GM19324 (cell line): ENCODE measurements around the gene RNF112.
A peak's percentile ranks its signal among the peaks of the same experiment; 100 is the strongest.

ENCODE experiments used
- ATAC-seq: cut with Tn5 transposase; IDR thresholded peaks from one replicate; pipeline ENCODE4 v1.9.1; 2021; ENCODE audit warnings: mild to moderate bottlenecking, moderate library complexity; ENCODE audit not compliant: unreplicated experiment, low FRiP score

Gene RNF112

GRCh38 chr17:19410875-19411620 is at the start of gene RNF112:
Gene RNF112 (plus strand): TSS chr17:19411232. CDS start chr17:19411409, 177 bp downstream.
- ATAC-seq = no peak

- ATAC-seq = no peak
Observed at GRCh38 chr17:19361326-19361725, 49.7 kb upstream of the RNF112 start.

DNA sequence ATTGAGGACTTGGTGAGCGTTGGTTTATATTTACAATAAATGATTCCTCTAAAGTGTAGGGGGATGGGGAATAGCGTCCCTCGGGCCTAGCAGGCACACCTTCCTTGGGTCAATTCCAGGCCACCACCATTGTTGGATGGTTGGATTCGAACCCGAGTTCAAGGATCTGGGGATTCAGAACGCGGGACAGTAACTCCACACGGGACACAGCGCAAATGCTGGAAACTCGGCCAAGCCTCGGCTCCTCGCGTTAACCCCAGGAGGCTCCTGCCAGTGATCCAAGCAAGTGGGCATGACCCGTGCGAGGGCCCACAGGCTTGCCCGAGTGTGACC is 49.1 kb upstream of the RNF112 start:
- no peak for ATAC-seq

DNA sequence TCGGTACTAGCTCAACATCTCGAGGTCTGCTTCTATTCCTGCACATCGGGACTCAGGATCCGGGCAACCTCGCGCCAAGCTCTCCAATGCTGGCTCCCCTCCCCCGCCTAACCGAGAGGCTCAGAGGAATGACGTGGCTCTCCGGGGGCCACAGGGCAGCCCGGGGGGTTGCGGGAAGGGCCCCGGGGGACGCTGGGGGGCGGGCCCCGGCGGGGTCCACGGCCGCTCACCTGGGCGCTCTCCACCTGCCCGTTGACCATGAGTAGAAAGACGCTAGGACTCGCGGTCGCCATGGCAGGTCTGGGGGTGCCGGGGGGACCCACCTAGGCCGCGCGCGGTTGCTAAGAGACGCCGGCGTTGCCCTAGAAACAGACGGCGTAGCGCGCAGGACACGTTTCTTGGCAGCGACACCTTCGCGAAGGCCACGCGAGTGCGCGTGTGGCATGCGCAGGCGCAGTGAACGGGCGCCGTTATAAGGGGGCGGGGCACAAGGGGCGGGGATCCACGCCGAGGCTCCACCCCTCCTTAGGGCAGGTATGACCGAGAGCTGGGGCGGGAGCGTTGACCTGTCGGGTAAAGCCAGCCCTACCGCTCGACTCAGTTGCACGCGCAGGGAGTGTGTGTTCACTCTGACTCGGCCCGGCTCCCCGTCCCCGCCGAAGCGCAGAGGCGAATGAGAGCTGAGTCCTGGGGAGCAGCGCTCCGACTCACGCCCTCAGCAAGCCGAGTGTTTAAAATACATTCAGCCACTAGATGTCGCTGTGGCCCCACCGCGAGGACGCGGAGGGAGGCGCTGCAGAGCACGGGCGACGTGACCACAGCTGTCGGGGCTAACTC is 48.5 kb upstream of the RNF112 start, which contains the start of gene B9D1:
Gene B9D1 (minus strand): TSS at position 447 of the 837 bp plus-strand sequence. CDS start 154 bp downstream, at position 293.
- ATAC-seq = peak; percentile 88

GRCh38 chr17:19363114-19363438 is 48.0 kb upstream of the RNF112 start:
- no peak for ATAC-seq

DNA sequence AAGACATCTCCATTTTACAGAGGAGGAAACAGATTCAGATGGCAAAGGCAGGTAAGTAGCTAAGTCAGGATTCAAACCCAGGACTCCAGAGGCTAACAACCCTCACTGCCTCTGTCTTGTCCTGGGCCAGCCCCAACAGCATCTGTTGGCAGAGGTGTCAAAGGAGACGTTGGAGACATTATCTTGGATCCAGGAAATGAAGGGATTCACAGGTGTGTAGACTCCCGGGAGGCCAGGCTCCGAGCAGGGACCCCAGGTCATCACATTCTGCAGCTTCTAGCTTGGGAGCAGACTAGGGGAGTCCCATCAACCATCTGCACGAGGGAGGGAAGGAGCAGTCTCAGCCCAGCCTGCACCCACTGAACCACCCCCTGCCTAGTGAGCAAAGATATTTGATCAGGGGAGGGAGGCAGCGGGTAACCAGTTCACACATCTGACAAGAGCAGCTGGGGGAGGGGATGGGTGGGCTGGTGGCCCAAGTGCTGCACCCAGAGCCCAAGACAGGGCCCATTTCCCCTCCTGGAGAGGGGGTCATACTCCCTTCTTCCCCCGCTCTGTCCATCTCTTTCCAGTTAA is 47.5 kb upstream of the RNF112 start:
- no peak for ATAC-seq

DNA sequence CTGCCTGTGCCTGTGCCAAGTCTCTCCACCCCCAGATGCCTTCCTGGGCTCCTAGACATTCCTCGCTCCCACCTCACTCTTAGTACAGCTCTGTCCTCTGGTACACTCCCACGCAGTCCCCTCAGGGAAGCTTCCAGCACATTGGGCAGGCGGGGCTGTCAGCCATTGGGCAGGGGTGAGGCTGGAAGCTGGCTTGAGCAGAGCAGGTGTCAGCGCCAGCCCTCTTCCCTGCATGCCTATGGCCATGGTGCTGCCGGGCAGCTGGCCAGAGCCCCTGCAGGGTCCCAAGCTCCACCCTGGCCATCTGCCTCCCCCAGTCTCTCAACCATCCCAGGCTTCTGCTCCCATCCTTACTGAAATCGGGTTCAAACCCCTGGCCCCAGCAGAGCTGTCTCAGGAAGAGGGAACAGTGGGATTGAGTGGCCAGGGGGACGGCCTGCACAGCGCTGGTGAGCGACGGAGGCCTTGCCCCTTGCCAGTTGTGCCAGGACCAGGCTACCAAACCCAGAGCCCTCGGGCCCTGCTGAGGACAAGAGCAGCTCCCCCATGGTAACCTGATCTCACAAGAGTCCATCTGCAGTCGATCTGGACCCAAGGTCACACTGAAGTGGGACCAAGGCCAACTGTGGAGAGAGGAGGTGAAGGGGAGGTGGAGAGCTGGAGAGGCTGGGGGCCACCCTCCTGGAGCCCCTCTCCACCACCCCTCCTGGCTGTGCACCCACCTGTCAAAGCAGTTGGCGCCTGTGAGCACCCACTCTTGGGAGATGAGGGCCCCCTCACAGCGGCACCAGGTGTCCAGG is 46.1 kb upstream of the RNF112 start:
- no peak for ATAC-seq

DNA sequence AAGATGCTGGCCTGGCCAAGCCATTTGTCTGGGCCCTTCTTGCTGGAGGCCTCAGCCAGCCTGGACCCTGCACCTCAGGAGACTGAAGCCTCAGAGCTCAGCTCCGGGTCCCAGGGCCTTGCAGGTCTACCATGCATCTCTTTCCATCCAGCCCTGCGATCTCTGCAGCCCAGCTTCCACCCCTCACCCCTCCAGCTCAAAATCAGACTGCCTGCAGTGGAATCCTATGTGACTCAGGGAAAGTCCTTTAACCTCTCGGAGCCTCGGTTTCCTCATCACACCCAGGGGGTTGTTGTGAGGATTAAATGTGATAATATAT is 45.6 kb upstream of the RNF112 start:
- ATAC-seq = no peak

DNA sequence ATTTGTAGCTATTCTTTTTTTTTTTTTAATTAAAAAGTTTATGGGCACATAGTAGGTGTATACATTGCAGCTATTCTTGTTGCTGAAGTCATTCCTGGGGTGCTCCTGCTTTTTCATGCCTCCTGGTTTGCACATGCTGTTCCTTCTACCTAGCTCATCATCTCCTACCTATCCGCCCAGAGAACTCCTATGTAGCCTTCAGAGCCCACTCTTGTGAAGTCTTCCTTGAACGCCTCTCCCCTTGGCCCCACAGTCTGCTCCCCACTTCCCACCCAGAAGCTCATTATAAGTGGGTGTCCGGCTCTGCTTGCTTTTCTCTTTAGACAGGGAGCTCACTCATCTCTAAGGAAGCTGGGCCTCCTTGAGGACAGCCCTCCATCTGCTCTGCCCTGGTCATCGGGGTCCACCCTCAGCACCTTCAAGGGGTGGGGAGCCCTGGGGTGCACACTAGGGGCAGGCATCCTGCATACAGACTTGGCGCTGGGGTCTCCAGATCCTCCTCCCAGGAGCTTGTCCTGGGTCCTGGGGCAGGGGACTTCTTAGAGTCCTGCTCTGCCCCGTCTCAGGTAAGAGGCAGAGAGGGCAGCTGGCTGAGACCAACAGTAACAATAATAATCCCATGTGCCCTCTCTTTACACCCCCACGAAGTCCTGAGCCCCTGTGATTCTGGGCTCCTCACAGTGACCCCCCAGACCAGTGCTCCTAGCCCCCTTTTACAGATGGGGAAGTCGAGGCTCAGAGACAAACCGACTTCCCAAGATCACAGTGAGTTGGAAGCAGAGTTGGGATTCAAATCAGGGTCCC is 45.0 kb upstream of the RNF112 start:
- no peak for ATAC-seq

DNA sequence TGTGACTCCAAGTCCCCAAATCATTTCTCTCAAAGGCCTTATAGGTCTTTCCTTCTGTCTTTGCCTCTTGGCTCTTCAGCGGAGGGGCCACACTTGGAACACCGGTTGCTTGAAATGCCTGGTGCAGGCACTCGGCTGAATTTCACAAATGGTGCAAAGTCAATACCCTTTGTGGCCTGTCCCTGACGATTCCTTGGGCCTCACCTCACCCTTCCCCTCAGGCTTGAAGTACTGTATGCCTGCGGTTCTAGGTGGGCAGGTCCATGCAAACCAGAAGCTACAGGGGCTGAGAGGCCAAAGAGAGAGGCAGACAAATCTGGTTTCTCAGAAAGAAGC is 44.4 kb upstream of the RNF112 start:
- ATAC-seq = no peak

DNA sequence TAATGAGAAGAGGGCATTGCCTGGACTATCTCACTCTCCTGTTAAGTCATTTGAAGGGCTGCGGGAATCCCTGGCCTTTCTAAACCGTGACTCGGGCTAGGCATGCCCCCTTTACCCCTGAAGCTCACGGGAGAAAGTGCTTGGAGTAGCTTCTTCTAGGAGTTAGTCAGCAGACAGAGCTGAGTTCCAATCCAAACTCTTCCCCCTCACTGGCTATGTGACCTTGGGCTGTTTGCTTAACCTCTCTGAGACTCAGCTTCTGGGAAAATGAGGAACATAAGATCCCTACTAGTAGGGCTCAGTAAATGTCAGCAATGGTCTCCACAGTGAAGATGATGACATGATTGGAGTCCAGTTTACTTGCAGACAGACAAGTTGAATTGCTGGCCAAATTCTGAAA is 42.8 kb upstream of the RNF112 start:
- ATAC-seq = no peak

GRCh38 chr17:19369107-19369778 is 41.8 kb upstream of the RNF112 start:
- no peak for ATAC-seq

GRCh38 chr17:19369846-19370492 is 41.1 kb upstream of the RNF112 start:
- no peak for ATAC-seq

DNA sequence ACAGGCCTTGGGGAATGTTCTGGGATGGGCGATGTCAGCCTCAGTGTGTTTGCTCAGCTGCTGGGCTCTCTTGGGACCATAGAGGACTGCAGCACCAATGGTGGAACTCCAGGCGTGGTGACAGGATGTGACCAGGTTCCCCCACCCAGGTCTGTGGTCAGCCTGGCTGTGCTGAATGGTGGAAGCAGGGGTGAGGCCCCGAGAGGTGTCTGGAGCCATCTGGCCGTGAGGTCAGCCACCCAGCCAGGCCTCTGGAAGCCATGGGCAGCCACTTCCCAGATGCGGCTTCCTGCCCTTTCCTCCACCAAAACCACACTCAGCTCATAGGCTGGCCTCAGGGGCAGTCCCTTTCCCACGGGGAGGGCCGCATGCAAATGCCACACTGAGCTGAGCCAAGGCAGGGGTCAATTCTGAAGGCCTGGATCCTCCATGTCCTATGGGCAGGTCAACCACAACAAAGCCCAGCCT is 40.5 kb upstream of the RNF112 start:
- ATAC-seq = no peak

GRCh38 chr17:19371259-19372010 is 39.6 kb upstream of the RNF112 start:
- no peak for ATAC-seq

- no peak for ATAC-seq
Observed at GRCh38 chr17:19372011-19372370, 39.0 kb upstream of the RNF112 start.

GRCh38 chr17:19372439-19372838 is 38.6 kb upstream of the RNF112 start:
- no peak for ATAC-seq

GRCh38 chr17:19372866-19373504 is 38.0 kb upstream of the RNF112 start:
- no peak for ATAC-seq
